WI38 (cell line): Measurements from ENCODE around the gene KRTAP5-1.

Source experiments
- H3K4me3 ChIP-seq: 2 replicates; pipeline ENCODE4 v1.5.1; 2011; ENCODE audit warnings: low read depth, mild to moderate bottlenecking, control low read depth, low read length
- TF ChIP-seq, protein P1 (sequence below): IDR thresholded peaks from 2 replicates; pipeline ENCODE4 v1.5.1; 2012; ENCODE audit warnings: low read depth, mild to moderate bottlenecking, control low read depth, low read length

KRTAP5-1 gene

GRCh38 chr11:1542267-1542666 lies 42.8 kb downstream of the KRTAP5-1 start:
- TF ChIP-seq, protein P1, sequence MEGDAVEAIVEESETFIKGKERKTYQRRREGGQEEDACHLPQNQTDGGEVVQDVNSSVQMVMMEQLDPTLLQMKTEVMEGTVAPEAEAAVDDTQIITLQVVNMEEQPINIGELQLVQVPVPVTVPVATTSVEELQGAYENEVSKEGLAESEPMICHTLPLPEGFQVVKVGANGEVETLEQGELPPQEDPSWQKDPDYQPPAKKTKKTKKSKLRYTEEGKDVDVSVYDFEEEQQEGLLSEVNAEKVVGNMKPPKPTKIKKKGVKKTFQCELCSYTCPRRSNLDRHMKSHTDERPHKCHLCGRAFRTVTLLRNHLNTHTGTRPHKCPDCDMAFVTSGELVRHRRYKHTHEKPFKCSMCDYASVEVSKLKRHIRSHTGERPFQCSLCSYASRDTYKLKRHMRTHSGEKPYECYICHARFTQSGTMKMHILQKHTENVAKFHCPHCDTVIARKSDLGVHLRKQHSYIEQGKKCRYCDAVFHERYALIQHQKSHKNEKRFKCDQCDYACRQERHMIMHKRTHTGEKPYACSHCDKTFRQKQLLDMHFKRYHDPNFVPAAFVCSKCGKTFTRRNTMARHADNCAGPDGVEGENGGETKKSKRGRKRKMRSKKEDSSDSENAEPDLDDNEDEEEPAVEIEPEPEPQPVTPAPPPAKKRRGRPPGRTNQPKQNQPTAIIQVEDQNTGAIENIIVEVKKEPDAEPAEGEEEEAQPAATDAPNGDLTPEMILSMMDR, result no peak
- no peak overlapping the region for H3K4me3 ChIP-seq

- TF ChIP-seq, protein P1, result no peak
These were observed 43.4 kb downstream of the KRTAP5-1 start for GRCh38 chr11:1541474-1542204.

DNA sequence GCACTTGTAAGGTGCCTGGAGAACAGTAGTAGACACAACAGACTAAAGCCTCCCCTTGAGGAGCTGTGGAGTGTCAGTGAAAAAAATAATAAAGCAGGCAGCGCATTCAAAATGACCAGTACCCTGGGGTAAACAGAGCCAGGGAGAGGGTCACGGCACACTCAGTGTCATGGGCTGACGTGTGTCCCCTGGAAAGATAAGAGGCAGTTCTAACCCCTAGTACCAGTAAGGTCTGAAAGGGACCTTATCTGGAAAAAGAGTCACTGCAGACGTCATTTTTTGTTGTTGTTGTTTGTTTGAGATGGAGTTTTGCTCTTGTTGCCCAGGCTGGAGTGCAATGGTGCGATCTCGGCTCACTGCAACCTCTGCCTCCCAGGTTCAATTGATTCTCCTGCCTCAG lies 45.0 kb downstream of the KRTAP5-1 start:
- TF ChIP-seq, protein P1, result no peak
- no peak overlapping the region for H3K4me3 ChIP-seq

More at GRCh38 chr11:1541474-1542204, 43.4 kb downstream of the KRTAP5-1 start:
- H3K4me3 ChIP-seq, result no peak overlapping the region

DNA sequence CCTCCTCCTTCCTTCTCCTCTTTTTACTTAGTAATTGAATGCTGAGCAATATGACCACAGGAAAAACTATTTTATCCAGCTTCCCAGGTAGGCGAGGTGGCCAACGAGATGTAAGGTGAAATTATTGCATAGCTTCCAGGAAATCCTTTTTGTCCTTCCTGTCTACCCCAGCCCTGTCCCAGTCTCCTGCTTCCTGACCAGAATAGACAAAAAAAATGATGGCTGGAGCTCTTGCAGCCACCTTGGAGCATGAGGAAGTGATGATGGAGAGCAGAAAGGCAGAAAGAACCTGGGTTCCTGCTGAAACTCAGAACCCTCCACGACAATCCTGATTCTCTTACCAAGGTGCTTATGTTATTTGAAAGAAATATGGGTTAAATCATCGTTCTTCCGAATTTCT lies 46.9 kb downstream of the KRTAP5-1 start:
- H3K4me3 ChIP-seq, result no peak overlapping the region
- TF ChIP-seq, protein P1, result no peak

DNA sequence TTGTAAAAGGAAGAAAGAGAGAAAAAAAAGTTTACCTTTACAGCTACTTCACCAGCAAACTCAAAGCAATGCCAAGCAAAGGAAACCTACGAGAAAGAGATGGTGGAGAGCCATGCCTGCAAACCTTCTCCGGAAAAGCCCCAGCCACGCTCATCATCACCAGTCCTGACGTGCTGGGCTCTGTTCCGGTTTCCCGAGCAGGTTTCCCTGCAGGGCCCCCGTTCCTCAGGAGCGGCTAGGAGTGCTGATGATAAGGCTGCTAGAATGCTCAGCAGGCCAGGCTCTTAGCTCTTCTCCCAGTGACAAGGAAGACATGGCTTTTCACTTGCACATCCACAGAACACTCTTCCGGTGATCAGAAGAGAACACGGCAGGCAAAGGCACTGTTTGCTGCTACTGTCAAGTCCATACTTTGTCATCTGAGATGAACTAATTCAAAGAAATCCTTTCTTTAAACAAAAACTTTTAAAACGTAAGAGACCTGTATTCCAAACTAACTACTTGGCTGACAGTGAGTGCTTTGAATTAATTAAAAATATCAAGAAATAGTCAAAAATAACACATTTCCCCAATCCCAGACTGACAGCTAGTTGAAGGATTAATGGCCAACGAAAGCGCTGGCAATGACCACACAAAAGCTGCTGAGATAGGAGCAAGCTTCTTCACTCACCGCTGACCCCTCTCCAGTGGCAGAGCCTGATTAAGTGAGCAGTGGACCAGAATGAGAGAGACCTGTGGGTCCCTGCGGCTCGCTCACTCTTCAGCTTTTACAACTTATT lies 48.8 kb downstream of the KRTAP5-1 start:
- no peak overlapping the region for H3K4me3 ChIP-seq
- TF ChIP-seq, protein P1, result no peak

- TF ChIP-seq, protein P1, result no peak
- no peak overlapping the region for H3K4me3 ChIP-seq
These were observed 50.4 kb downstream of the KRTAP5-1 start for GRCh38 chr11:1534682-1535081.
